GM23338 (cell line): ENCODE measurements around the gene SRP72. TPM values are rescaled to one million over a fixed set of nuclear protein-coding genes. Genes with fewer than 3 reads are reported as not detected.
A peak's percentile ranks its signal among the peaks of the same experiment; 100 is the strongest.

Experiments
- ATAC-seq: fragments of 200-7000 bp; cut with Tn5 transposase; 3 replicates; pipeline ENCODE4 v1.9.1; 2020
- DNase-seq: peaks from one replicate; pipeline ENCODE4 v3.0.0-alpha.2; 2015; ENCODE audit warnings: low spot score
- H2AFZ ChIP-seq: fragments of 200-600 bp; sonication (generic); 2 replicates; pipeline ENCODE4 v1.8.0; 2016; ENCODE audit warnings: antibody characterized with exemption, mild to moderate bottlenecking, moderate library complexity
- H3F3A ChIP-seq: fragments of 200-600 bp; sonication (generic); replicated peaks from 2 replicates; pipeline ENCODE4 v1.8.0; 2017; ENCODE audit warnings: antibody characterized with exemption, mixed run types, low read depth
- H3K27ac ChIP-seq: fragments of 200-600 bp; sonication (generic); 2 replicates; pipeline ENCODE4 v1.6.1; 2016; ENCODE audit warnings: low read depth
- H3K27me3 ChIP-seq: fragments of 200-600 bp; sonication (generic); 2 replicates; pipeline ENCODE4 v1.8.0; 2016; ENCODE audit warnings: mild to moderate bottlenecking, mixed run types, moderate library complexity; ENCODE audit not compliant: insufficient read depth
- H3K36me3 ChIP-seq: fragments of 200-600 bp; sonication (generic); 2 replicates; pipeline ENCODE4 v1.8.0; 2016; ENCODE audit warnings: mild to moderate bottlenecking; ENCODE audit not compliant: insufficient read depth
- H3K4me1 ChIP-seq: fragments of 200-600 bp; sonication (generic); 2 replicates; pipeline ENCODE4 v1.8.0; 2016; ENCODE audit warnings: mild to moderate bottlenecking, moderate library complexity; ENCODE audit not compliant: insufficient read depth
- H3K4me2 ChIP-seq: fragments of 200-600 bp; sonication (generic); 2 replicates; pipeline ENCODE4 v1.7.1; 2017; ENCODE audit warnings: mixed run types
- H3K4me3 ChIP-seq: fragments of 200-600 bp; sonication (generic); 2 replicates; pipeline ENCODE4 v1.6.1; 2016; ENCODE audit warnings: mixed run types
- H3K79me2 ChIP-seq: fragments of 200-600 bp; sonication (generic); replicated peaks from 2 replicates; pipeline ENCODE4 v1.8.0; 2017; ENCODE audit warnings: mild to moderate bottlenecking; ENCODE audit not compliant: insufficient read depth
- H3K9me2 ChIP-seq: fragments of 200-600 bp; sonication (generic); 2 replicates; pipeline ENCODE4 v1.8.0; 2017; ENCODE audit not compliant: insufficient read depth
- H4K20me1 ChIP-seq: fragments of 200-600 bp; sonication (generic); replicated peaks from 2 replicates; pipeline ENCODE4 v1.8.0; 2017; ENCODE audit warnings: mild to moderate bottlenecking; ENCODE audit not compliant: insufficient read depth
- H3K27ac Mint-ChIP-seq: 2 replicates; pipeline ENCODE4 v1.8.0; 2020; ENCODE audit warnings: inconsistent platforms, mild to moderate bottlenecking, moderate library complexity, mixed read lengths
- H3K27me3 Mint-ChIP-seq: 3 replicates; pipeline ENCODE4 v1.8.0; 2022; ENCODE audit warnings: low read depth, mild to moderate bottlenecking, moderate library complexity, mixed read lengths, inconsistent platforms; ENCODE audit not compliant: insufficient read depth, poor library complexity
- H3K36me3 Mint-ChIP-seq: 3 replicates; pipeline ENCODE4 v1.8.0; 2021; ENCODE audit warnings: low read depth, mild to moderate bottlenecking, inconsistent platforms, moderate library complexity, mixed read lengths
- H3K4me1 Mint-ChIP-seq: 3 replicates; pipeline ENCODE4 v1.8.0; 2020; ENCODE audit warnings: mild to moderate bottlenecking, inconsistent platforms, mixed read lengths
- H3K4me3 Mint-ChIP-seq: 3 replicates; pipeline ENCODE4 v1.8.0; 2021; ENCODE audit warnings: moderate library complexity, mild to moderate bottlenecking, inconsistent platforms, mixed read lengths
- H3K9me3 Mint-ChIP-seq: 3 replicates; pipeline ENCODE4 v1.8.0; 2020; ENCODE audit warnings: moderate library complexity, mild to moderate bottlenecking, inconsistent platforms, mixed read lengths
- CTCF ChIP-seq, 2 experiments: fragments of 200-600 bp in 1 of 2; sonication (generic) in 1 of 2; conservative IDR thresholded peaks; 2 replicates each; pipeline versions ENCODE4 v1.5.1 to v1.6.1; 2016 to 2017; ENCODE audit warnings: antibody characterized with exemption in 2 of 2, low read depth in 2 of 2, mild to moderate bottlenecking in 2 of 2, moderate library complexity in 1 of 2
- EZH2phosphoT487 ChIP-seq: fragments of 200-600 bp; sonication (generic); IDR thresholded peaks from one replicate; pipeline ENCODE4 v1.8.1; 2018; ENCODE audit warnings: antibody characterized with exemption; ENCODE audit not compliant: unreplicated experiment
- JUNB ChIP-seq: IDR thresholded peaks from one replicate; pipeline ENCODE4 v1.6.1; 2016; ENCODE audit warnings: antibody characterized with exemption; ENCODE audit not compliant: unreplicated experiment
- POLR2AphosphoS5 ChIP-seq: IDR thresholded peaks from 2 replicates; pipeline ENCODE4 v1.6.1; 2016; ENCODE audit warnings: antibody characterized with exemption, low read depth
- REST ChIP-seq: IDR thresholded peaks from one replicate; pipeline ENCODE4 v1.6.1; 2018; ENCODE audit warnings: antibody characterized with exemption; ENCODE audit not compliant: unreplicated experiment
- STAT1 ChIP-seq: IDR thresholded peaks from one replicate; pipeline ENCODE4 v1.6.1; 2016; ENCODE audit warnings: antibody characterized with exemption; ENCODE audit not compliant: unreplicated experiment
- polyA plus RNA-seq: library from polyadenylated mRNA; unstranded; fragments of >200 nt; fragmentation: Nextera tagmentation; extraction: Ambion mirVana; gene quantifications from 2 replicates; pipeline ENCODE4 v1.2.1, GENCODE V29; 2016
- total RNA-seq: library from RNA; depleted of rRNA; stranded (reverse); fragments of >200 nt; shearing (Covaris generic); gene quantifications from 2 replicates; pipeline ENCODE4 v1.2.3, GENCODE V29; 2014

SRP72 gene
- total and polyA plus RNA-seq, 2 experiments from 2014 or later = 84.6 to 174 TPM

GRCh38 chr4:56435140-56435926 lies 32.1 kb upstream of the SRP72 start, which contains the start of gene PPAT:
TSS of gene PPAT (minus strand) at chr4:56435615. CDS start at chr4:56435477, 138 bp downstream.
- H3K4me1 ChIP-seq = peaks cover 26% of the 10 kb centered on the region
- Mint-ChIP-seq H3K4me3 (peak within 1 kb of the TSS; percentile 99), H3K4me1 (peaks cover 35% of the 10 kb centered on the region), H3K36me3 (peaks cover 44% of the 10 kb centered on the region), H3K27me3 (peaks cover 22% of the 10 kb centered on the region), H3K9me3 (peaks cover 3% of the 10 kb centered on the region; the same call in 1 of the 3 replicates), H3K27ac (peak within 1 kb of the TSS; percentile 99)
- H4K20me1 ChIP-seq = peaks cover 47% of the 10 kb centered on the region
- H3K4me2 ChIP-seq = peak within 1 kb of the TSS; percentile 92
- peak within 1 kb of the TSS; percentile 99 for H3K4me3 ChIP-seq
- TF ChIP-seq CTCF (conservative IDR thresholded peaks at IDR 0.05; ENCODE audit: low read depth in 2 of 2) = peak in 1 of 2 experiments; percentile 24; a peak in 1 of 4 replicates
- peak; percentile 94 for TF ChIP-seq POLR2AphosphoS5
- no peak for TF ChIP-seq EZH2phosphoT487
- H2AFZ ChIP-seq = peak within 1 kb of the TSS; percentile 56
- H3K9me2 ChIP-seq = no peaks in the 10 kb centered on the region
- peaks cover 92% of the 10 kb centered on the region for H3K79me2 ChIP-seq
- peak; percentile 98 for DNase-seq
- H3F3A ChIP-seq = no peaks in the 10 kb centered on the region
- no peaks in the 10 kb centered on the region for H3K27me3 ChIP-seq
- ATAC-seq = peak; percentile 86
- peak within 1 kb of the TSS; percentile 95 for H3K27ac ChIP-seq
- no peaks in the 10 kb centered on the region for H3K36me3 ChIP-seq

- Mint-ChIP-seq H3K4me3 (peak overlapping the region; percentile 61), H3K36me3 (peaks cover 60% of the 10 kb centered on the region), H3K4me1 (peaks cover 33% of the 10 kb centered on the region), H3K27ac (no peak overlapping the region), H3K27me3 (peaks cover 22% of the 10 kb centered on the region), H3K9me3 (peaks cover 3% of the 10 kb centered on the region; the same call in 1 of the 3 replicates)
- peak overlapping the region; percentile 92 for H3K4me2 ChIP-seq
- no peaks in the 10 kb centered on the region for H3K27me3 ChIP-seq
- peaks cover 92% of the 10 kb centered on the region for H3K79me2 ChIP-seq
- H3F3A ChIP-seq = no peaks in the 10 kb centered on the region
- H3K36me3 ChIP-seq = peaks cover 33% of the 10 kb centered on the region
- ATAC-seq (no peak), DNase-seq (no peak)
- H3K4me3 ChIP-seq = peak overlapping the region; percentile 45
- peaks cover 24% of the 10 kb centered on the region for H3K4me1 ChIP-seq
- TF ChIP-seq POLR2AphosphoS5 (no peak), STAT1 (no peak), EZH2phosphoT487 (no peak), JUNB (no peak), REST (no peak)
- no peaks in the 10 kb centered on the region for H3K9me2 ChIP-seq
- H4K20me1 ChIP-seq = peaks cover 60% of the 10 kb centered on the region
- no peak overlapping the region; the same call in 1 of the 2 replicates for H3K27ac ChIP-seq
- no peak overlapping the region for H2AFZ ChIP-seq
Observed at GRCh38 chr4:56438766-56439165, 28.7 kb upstream of the SRP72 start.
